HFFc6 (cell line): ENCODE results near the gene GPR32. TPM values are rescaled to one million over a fixed set of nuclear protein-coding genes. Genes with fewer than 3 reads are reported as not detected.
A peak's percentile ranks its signal among the peaks of the same experiment; 100 is the strongest.
"Not testable (repeated sequence)": the region's sequence is repeated elsewhere in the genome, so short reads cannot be mapped to it uniquely, and the experiment has no call there.

Source experiments
- DNase-seq: peaks from one replicate; pipeline ENCODE4 v3.0.0-alpha.2; 2018
- H3K27ac Mint-ChIP-seq: 2 replicates; pipeline ENCODE4 v1.8.0; 2020; ENCODE audit warnings: mild to moderate bottlenecking, mixed read lengths
- H3K27me3 Mint-ChIP-seq: 2 replicates; pipeline ENCODE4 v1.8.0; 2021; ENCODE audit warnings: mild to moderate bottlenecking, moderate library complexity, mixed read lengths; ENCODE audit not compliant: insufficient read depth
- H3K36me3 Mint-ChIP-seq: 2 replicates; pipeline ENCODE4 v1.8.0; 2021; ENCODE audit warnings: low read depth, mixed read lengths
- H3K4me1 Mint-ChIP-seq: 2 replicates; pipeline ENCODE4 v1.8.0; 2020; ENCODE audit warnings: low read depth, mixed read lengths
- H3K4me3 Mint-ChIP-seq: 2 replicates; pipeline ENCODE4 v1.8.0; 2020; ENCODE audit warnings: mild to moderate bottlenecking, moderate library complexity, mixed read lengths
- H3K9me3 Mint-ChIP-seq: 2 replicates; pipeline ENCODE4 v1.8.0; 2020; ENCODE audit warnings: mild to moderate bottlenecking, mixed read lengths
- CTCF ChIP-seq: fragments of 200-600 bp; sonication (generic); IDR thresholded peaks from 2 replicates; pipeline ENCODE4 v1.5.0; 2021; ENCODE audit warnings: antibody characterized with exemption, mild to moderate bottlenecking
- total RNA-seq, 6 experiments: library from RNA; stranded (reverse); fragmentation: NEBNext Ultra II Directional; extraction: Animal tissue kit (Norgen Biotek cat#: 25700); gene quantifications; 2 replicates in 1 of 6; 3 replicates in 5 of 6; pipeline ENCODE4 v1.2.3, GENCODE V29; 2021

The GPR32 gene
- total RNA-seq, 6 experiments from 2014 or later: not detected

GRCh38 chr19:50753879-50754278, 16.4 kb upstream of the GPR32 start:
- H3K9me3 Mint-ChIP-seq: no peaks in the 10 kb centered on the region
- H3K36me3 Mint-ChIP-seq: no peaks in the 10 kb centered on the region
- peaks cover 22% of the 10 kb centered on the region for H3K27me3 Mint-ChIP-seq
- no peak overlapping the region for H3K4me3 Mint-ChIP-seq
- H3K4me1 Mint-ChIP-seq: no peaks in the 10 kb centered on the region
- no peak for TF ChIP-seq CTCF
- no peak overlapping the region for H3K27ac Mint-ChIP-seq
- no peak for DNase-seq

DNA sequence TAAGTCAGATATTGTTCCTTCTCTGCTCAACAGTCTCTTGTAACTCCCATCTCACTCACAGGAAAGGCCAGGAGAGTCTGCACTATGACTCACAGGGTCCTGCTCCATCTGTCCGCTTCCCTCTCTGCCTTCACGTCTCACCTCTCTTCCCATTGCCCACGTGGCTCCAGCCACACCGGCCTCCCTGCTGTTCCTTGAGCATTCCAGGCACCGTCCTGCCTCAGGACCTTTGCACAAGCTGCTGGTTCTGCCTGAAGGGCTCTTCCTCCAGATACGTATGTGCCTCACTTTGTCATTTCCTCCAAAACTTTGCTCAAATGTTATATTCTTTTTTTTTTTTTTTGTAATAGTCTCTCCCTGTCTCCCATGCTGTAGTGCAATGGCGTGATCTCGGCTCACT, 14.0 kb upstream of the GPR32 start:
- H3K36me3 Mint-ChIP-seq: not testable (repeated sequence)
- peaks cover 17% of the 10 kb centered on the region for H3K27me3 Mint-ChIP-seq

GRCh38 chr19:50757624-50758023, 12.6 kb upstream of the GPR32 start:
- H3K27me3 Mint-ChIP-seq, H3K4me3 Mint-ChIP-seq, DNase-seq, H3K27ac Mint-ChIP-seq, H3K36me3 Mint-ChIP-seq, H3K4me1 Mint-ChIP-seq, H3K9me3 Mint-ChIP-seq: not testable (repeated sequence)

More for the DNA sequence above, 14.0 kb upstream of the GPR32 start:
- not testable (repeated sequence) for H3K4me1 Mint-ChIP-seq, DNase-seq, H3K9me3 Mint-ChIP-seq, H3K27ac Mint-ChIP-seq, H3K4me3 Mint-ChIP-seq

- not testable (repeated sequence) for H3K27ac Mint-ChIP-seq, H3K36me3 Mint-ChIP-seq, H3K9me3 Mint-ChIP-seq, DNase-seq, H3K4me3 Mint-ChIP-seq, H3K4me1 Mint-ChIP-seq, H3K27me3 Mint-ChIP-seq
Observed at GRCh38 chr19:50759076-50759475, 11.2 kb upstream of the GPR32 start.

DNA sequence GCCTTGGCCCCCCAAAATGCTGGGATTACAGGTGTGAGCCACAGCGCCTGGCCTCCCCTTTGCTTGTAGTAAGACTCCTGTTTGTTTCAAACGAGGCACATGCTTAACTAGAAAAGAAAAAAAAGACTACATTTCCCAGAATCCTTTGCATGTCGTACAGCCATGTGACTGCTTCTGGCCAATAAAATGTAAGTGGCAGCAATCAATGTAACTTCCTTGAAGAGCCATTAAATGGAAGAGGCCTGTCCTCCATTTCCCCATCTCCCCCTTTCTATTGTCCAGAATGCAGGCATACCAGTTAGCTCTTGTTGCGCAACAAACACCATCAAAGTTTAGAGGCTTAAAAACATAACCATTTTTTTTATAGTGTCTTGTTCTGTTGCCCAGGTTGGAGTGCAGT, 10.4 kb upstream of the GPR32 start:
- no peak for TF ChIP-seq CTCF
- no peak overlapping the region for H3K4me3 Mint-ChIP-seq
- peak; percentile 35 for DNase-seq
- H3K36me3 Mint-ChIP-seq: no peaks in the 10 kb centered on the region
- H3K9me3 Mint-ChIP-seq: no peaks in the 10 kb centered on the region
- H3K27me3 Mint-ChIP-seq: peaks cover 2% of the 10 kb centered on the region; the same call in 1 of the 2 replicates
- no peak overlapping the region for H3K27ac Mint-ChIP-seq
- no peaks in the 10 kb centered on the region for H3K4me1 Mint-ChIP-seq

- not testable (repeated sequence) for H3K9me3 Mint-ChIP-seq, H3K27ac Mint-ChIP-seq, H3K27me3 Mint-ChIP-seq, H3K4me1 Mint-ChIP-seq, H3K36me3 Mint-ChIP-seq, H3K4me3 Mint-ChIP-seq, DNase-seq
Observed at GRCh38 chr19:50761501-50761900, 8.8 kb upstream of the GPR32 start.

GRCh38 chr19:50763521-50763920, 6.7 kb upstream of the GPR32 start:
- not testable (repeated sequence) for H3K36me3 Mint-ChIP-seq, H3K4me3 Mint-ChIP-seq, DNase-seq, H3K27ac Mint-ChIP-seq, H3K4me1 Mint-ChIP-seq, H3K27me3 Mint-ChIP-seq, H3K9me3 Mint-ChIP-seq

GRCh38 chr19:50764409-50764808, 5.9 kb upstream of the GPR32 start:
- Mint-ChIP-seq H3K4me1 (peaks cover 9% of the 10 kb centered on the region), H3K27me3 (peaks cover 6% of the 10 kb centered on the region), H3K9me3 (no peaks in the 10 kb centered on the region), H3K4me3 (no peak overlapping the region), H3K36me3 (no peaks in the 10 kb centered on the region), H3K27ac (no peak overlapping the region)
- TF ChIP-seq CTCF: no peak
- DNase-seq: no peak

GRCh38 chr19:50766746-50767145, 3.5 kb upstream of the GPR32 start:
- H3K27ac Mint-ChIP-seq, H3K4me1 Mint-ChIP-seq, H3K36me3 Mint-ChIP-seq, H3K9me3 Mint-ChIP-seq, DNase-seq, H3K4me3 Mint-ChIP-seq: not testable (repeated sequence)
- H3K27me3 Mint-ChIP-seq: peaks cover 11% of the 10 kb centered on the region

DNA sequence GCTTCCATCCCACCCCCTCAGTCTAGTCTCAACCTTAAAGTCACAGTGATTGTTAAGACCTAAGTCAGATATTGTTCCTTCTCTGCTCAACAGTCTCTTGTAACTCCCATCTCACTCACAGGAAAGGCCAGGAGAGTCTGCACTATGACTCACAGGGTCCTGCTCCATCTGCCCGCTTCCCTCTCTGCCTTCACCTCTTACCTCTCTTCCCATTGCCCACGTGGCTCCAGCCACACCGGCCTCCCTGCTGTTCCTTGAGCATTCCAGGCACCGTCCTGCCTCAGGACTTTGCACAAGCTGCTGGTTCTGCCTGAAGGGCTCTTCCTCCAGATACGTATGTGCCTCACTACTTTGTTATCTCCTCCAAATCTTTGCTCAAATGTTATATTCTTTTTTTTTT, 3.0 kb upstream of the GPR32 start:
- not testable (repeated sequence) for H3K9me3 Mint-ChIP-seq, DNase-seq, H3K27ac Mint-ChIP-seq, H3K36me3 Mint-ChIP-seq, H3K4me1 Mint-ChIP-seq, H3K4me3 Mint-ChIP-seq
- H3K27me3 Mint-ChIP-seq: peaks cover 11% of the 10 kb centered on the region
